ENCODE data around the gene NCF4. TPM values are rescaled to one million over a fixed set of nuclear protein-coding genes. Genes with fewer than 3 reads are reported as not detected.
A peak's percentile ranks its signal among the peaks of the same experiment; 100 is the strongest.

NCF4 gene
- total RNA-seq, 1 donor from 2014 or later, result not detected

DNA sequence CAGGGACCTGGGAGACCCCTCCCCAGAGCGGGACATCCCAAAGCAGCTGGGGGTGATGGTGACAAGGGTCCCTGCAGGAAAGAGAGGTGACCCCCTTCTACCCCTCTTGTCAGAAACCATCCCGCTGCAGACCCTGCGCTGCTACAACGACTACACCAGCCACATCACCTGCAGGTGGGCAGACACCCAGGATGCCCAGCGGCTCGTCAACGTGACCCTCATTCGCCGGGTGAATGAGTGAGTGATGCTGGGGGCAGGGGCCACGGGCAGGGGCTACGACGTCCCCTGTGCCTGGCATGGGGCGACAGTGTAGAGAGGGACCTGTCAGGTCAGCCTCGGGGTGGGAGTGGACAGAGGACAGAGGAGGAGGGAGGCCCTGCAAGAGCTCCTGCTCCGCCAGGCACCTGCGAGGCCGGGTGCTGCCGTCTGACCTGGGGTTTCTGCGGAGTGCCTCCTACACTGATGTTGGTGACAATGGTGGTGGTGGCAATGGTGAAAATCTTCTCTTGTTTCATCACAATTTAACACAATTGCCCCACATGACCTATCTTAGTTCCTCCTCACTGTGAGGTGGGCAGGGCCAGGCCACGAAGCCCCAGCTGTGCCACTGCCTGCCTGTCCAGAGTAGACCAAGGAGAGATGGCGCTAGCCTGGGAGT lies 62.5 kb downstream of the NCF4 start:
- no peak for DNase-seq (ENCODE audit: low spot score)
- H3K27ac Mint-ChIP-seq (ENCODE audit: unreplicated experiment), result no peak overlapping the region
- TF ChIP-seq CTCF (IDR thresholded peaks at IDR 0.05; ENCODE audit: unreplicated experiment), result no peak
- H3K27me3 Mint-ChIP-seq (ENCODE audit: unreplicated experiment), result peaks cover 9% of the 10 kb centered on the region
- peaks cover 8% of the 10 kb centered on the region for H3K4me1 Mint-ChIP-seq (ENCODE audit: unreplicated experiment)
- H3K36me3 Mint-ChIP-seq (ENCODE audit: low read depth, unreplicated experiment), result peaks cover 27% of the 10 kb centered on the region
- H3K9me3 Mint-ChIP-seq (ENCODE audit: unreplicated experiment), result peaks cover 6% of the 10 kb centered on the region
- H3K4me3 Mint-ChIP-seq (ENCODE audit: unreplicated experiment), result no peak overlapping the region

GRCh38 chr22:36924151-36924698 lies 63.4 kb downstream of the NCF4 start:
- DNase-seq (ENCODE audit: low spot score), result no peak

DNA sequence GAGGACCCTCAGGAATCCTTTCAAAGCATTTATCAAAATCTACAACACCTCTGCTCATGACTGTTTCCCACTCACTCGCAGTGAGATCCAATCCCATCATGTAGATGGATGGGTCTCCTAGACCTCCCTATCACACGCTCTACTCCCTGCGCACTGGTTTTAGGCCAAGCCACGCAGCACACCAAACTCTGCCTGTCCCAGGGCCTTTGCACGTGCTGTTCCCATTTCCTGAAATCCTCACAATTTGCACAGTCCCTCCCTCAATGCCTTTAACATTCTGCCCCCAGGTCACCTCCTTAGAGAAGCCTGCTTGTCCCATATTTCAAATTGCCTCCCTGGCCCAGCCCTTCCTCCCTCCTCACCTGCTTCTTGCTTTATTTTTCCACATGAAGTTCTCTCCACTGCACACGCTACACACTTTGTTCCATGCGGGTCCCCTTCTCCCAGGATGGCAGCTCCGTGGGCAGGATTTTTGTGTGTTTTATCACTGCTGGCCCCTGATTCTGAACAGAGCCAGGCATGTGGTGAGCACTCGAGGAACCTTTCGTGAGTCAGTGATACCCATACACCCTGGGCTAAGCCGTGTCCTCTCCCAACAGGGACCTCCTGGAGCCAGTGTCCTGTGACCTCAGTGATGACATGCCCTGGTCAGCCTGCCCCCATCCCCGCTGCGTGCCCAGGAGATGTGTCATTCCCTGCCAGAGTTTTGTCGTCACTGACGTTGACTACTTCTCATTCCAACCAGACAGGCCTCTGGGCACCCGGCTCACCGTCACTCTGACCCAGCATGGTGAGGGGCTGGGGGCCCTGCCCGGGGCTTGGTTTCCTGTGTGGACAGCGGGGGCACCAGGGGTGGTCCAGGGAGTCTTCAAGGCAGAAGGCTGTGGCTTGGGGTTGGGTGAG lies 64.8 kb downstream of the NCF4 start:
- Mint-ChIP-seq H3K27me3 (ENCODE audit: unreplicated experiment) (peaks cover 13% of the 10 kb centered on the region), H3K4me3 (ENCODE audit: unreplicated experiment) (peak overlapping the region; percentile 53), H3K9me3 (ENCODE audit: unreplicated experiment) (peaks cover 6% of the 10 kb centered on the region), H3K4me1 (ENCODE audit: unreplicated experiment) (peaks cover 8% of the 10 kb centered on the region), H3K27ac (ENCODE audit: unreplicated experiment) (no peak overlapping the region), H3K36me3 (ENCODE audit: low read depth, unreplicated experiment) (peaks cover 31% of the 10 kb centered on the region)
- TF ChIP-seq CTCF (IDR thresholded peaks at IDR 0.05; ENCODE audit: unreplicated experiment), result no peak
- no peak for DNase-seq (ENCODE audit: low spot score)

More at GRCh38 chr22:36924151-36924698, 63.4 kb downstream of the NCF4 start:
- Mint-ChIP-seq H3K27ac (ENCODE audit: unreplicated experiment) (no peak overlapping the region), H3K36me3 (ENCODE audit: low read depth, unreplicated experiment) (peaks cover 31% of the 10 kb centered on the region), H3K4me1 (ENCODE audit: unreplicated experiment) (peaks cover 8% of the 10 kb centered on the region), H3K4me3 (ENCODE audit: unreplicated experiment) (no peak overlapping the region), H3K27me3 (ENCODE audit: unreplicated experiment) (peaks cover 13% of the 10 kb centered on the region), H3K9me3 (ENCODE audit: unreplicated experiment) (peaks cover 6% of the 10 kb centered on the region)
- TF ChIP-seq CTCF (IDR thresholded peaks at IDR 0.05; ENCODE audit: unreplicated experiment), result no peak

DNA sequence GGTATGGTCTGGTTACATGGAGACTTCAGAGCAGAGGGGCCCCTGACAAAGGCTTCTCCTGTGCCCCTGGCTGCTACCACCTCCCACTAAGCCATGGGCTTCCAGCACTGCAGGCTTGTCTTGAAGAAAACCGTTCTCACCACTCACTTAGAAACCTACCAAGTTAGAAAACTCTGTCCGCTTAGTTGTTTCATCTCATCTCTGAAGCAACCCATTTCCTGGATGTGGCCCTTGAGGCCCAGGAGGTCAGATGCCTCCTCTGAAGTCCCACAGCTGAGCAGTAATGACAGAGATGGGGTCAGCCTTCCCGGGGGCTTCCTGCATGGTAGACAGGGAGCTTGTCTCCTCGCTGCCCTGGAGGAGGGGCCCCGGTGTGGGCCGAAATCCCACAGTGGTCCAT lies 65.5 kb downstream of the NCF4 start:
- Mint-ChIP-seq H3K36me3 (ENCODE audit: low read depth, unreplicated experiment) (peaks cover 31% of the 10 kb centered on the region), H3K4me1 (ENCODE audit: unreplicated experiment) (peaks cover 2% of the 10 kb centered on the region), H3K27me3 (ENCODE audit: unreplicated experiment) (peaks cover 12% of the 10 kb centered on the region), H3K4me3 (ENCODE audit: unreplicated experiment) (no peak overlapping the region), H3K9me3 (ENCODE audit: unreplicated experiment) (no peaks in the 10 kb centered on the region), H3K27ac (ENCODE audit: unreplicated experiment) (no peak overlapping the region)
- no peak for DNase-seq (ENCODE audit: low spot score)
- TF ChIP-seq CTCF (IDR thresholded peaks at IDR 0.05; ENCODE audit: unreplicated experiment), result no peak
